HG02798 (cell line): ENCODE measurements around the gene MARCHF2.

Source experiments
- ATAC-seq: cut with Tn5 transposase; IDR thresholded peaks from one replicate; pipeline ENCODE4 v1.9.1; 2021; ENCODE audit warnings: mild to moderate bottlenecking; ENCODE audit not compliant: unreplicated experiment, poor library complexity

MARCHF2 gene

GRCh38 chr19:8451377-8451776 is 38.3 kb downstream of the MARCHF2 start:
- ATAC-seq, result no peak

- ATAC-seq, result no peak
These were observed 38.8 kb downstream of the MARCHF2 start for GRCh38 chr19:8451885-8452284.

GRCh38 chr19:8452446-8453123 is 39.5 kb downstream of the MARCHF2 start:
- ATAC-seq, result no peak

GRCh38 chr19:8453616-8454015 is 40.5 kb downstream of the MARCHF2 start:
- ATAC-seq, result no peak

GRCh38 chr19:8454218-8454617 is 41.1 kb downstream of the MARCHF2 start:
- ATAC-seq, result no peak

- no peak for ATAC-seq
These were observed 41.9 kb downstream of the MARCHF2 start for GRCh38 chr19:8455018-8455417.

- ATAC-seq, result no peak
These were observed 43.0 kb downstream of the MARCHF2 start for GRCh38 chr19:8456064-8456463.

GRCh38 chr19:8457209-8457608 is 44.1 kb downstream of the MARCHF2 start:
- no peak for ATAC-seq

- ATAC-seq, result no peak
These were observed 44.7 kb downstream of the MARCHF2 start for GRCh38 chr19:8457827-8458226.

GRCh38 chr19:8458380-8458779 is 45.3 kb downstream of the MARCHF2 start:
- no peak for ATAC-seq

- no peak for ATAC-seq
These were observed 46.0 kb downstream of the MARCHF2 start for GRCh38 chr19:8459095-8459494.

GRCh38 chr19:8459520-8460270 is 46.6 kb downstream of the MARCHF2 start:
- ATAC-seq, result no peak

GRCh38 chr19:8460516-8461298 is 47.6 kb downstream of the MARCHF2 start:
- no peak for ATAC-seq

- no peak for ATAC-seq
These were observed 48.3 kb downstream of the MARCHF2 start for GRCh38 chr19:8461376-8461775.

- no peak for ATAC-seq
These were observed 48.8 kb downstream of the MARCHF2 start for GRCh38 chr19:8461891-8462290.

GRCh38 chr19:8462571-8462970 is 49.5 kb downstream of the MARCHF2 start:
- no peak for ATAC-seq

GRCh38 chr19:8463365-8463764 is 50.3 kb downstream of the MARCHF2 start:
- no peak for ATAC-seq

- no peak for ATAC-seq
These were observed 52.9 kb downstream of the MARCHF2 start for GRCh38 chr19:8466018-8466417.

GRCh38 chr19:8468124-8468523 is 55.0 kb downstream of the MARCHF2 start:
- ATAC-seq, result no peak

GRCh38 chr19:8468761-8469373 is 55.8 kb downstream of the MARCHF2 start:
- ATAC-seq, result no peak
